Measurements from ENCODE around the gene ZNF804A. TPM values are rescaled to one million over a fixed set of nuclear protein-coding genes. Genes with fewer than 3 reads are reported as not detected.

ZNF804A gene
- total and polyA plus RNA-seq, 2 of the 8 experiments (the other 6 are each of a cell fraction or from before 2014, with no cell fraction given), result 0.02 TPM; not detected in 1

DNA sequence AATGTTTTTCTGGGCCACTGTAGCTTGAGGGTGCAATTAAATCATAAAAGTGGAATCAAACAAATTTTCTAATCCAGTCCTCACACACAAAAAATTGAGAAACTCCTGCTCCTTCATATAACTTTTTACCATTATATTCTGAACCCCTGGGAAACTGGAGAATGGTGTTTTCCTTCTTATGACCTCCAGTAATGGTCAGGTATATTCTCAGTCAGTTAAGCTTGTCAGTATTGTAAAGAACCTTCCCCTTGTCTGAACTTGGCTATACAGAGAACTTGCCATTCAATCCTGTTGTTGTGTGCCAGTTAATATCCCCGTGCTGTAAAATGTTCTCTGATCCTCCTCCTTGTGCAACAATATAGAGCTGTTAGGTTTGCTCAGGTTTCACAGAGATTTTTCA lies 39.5 kb downstream of the ZNF804A start (continued):
- TF ChIP-seq, protein P1, sequence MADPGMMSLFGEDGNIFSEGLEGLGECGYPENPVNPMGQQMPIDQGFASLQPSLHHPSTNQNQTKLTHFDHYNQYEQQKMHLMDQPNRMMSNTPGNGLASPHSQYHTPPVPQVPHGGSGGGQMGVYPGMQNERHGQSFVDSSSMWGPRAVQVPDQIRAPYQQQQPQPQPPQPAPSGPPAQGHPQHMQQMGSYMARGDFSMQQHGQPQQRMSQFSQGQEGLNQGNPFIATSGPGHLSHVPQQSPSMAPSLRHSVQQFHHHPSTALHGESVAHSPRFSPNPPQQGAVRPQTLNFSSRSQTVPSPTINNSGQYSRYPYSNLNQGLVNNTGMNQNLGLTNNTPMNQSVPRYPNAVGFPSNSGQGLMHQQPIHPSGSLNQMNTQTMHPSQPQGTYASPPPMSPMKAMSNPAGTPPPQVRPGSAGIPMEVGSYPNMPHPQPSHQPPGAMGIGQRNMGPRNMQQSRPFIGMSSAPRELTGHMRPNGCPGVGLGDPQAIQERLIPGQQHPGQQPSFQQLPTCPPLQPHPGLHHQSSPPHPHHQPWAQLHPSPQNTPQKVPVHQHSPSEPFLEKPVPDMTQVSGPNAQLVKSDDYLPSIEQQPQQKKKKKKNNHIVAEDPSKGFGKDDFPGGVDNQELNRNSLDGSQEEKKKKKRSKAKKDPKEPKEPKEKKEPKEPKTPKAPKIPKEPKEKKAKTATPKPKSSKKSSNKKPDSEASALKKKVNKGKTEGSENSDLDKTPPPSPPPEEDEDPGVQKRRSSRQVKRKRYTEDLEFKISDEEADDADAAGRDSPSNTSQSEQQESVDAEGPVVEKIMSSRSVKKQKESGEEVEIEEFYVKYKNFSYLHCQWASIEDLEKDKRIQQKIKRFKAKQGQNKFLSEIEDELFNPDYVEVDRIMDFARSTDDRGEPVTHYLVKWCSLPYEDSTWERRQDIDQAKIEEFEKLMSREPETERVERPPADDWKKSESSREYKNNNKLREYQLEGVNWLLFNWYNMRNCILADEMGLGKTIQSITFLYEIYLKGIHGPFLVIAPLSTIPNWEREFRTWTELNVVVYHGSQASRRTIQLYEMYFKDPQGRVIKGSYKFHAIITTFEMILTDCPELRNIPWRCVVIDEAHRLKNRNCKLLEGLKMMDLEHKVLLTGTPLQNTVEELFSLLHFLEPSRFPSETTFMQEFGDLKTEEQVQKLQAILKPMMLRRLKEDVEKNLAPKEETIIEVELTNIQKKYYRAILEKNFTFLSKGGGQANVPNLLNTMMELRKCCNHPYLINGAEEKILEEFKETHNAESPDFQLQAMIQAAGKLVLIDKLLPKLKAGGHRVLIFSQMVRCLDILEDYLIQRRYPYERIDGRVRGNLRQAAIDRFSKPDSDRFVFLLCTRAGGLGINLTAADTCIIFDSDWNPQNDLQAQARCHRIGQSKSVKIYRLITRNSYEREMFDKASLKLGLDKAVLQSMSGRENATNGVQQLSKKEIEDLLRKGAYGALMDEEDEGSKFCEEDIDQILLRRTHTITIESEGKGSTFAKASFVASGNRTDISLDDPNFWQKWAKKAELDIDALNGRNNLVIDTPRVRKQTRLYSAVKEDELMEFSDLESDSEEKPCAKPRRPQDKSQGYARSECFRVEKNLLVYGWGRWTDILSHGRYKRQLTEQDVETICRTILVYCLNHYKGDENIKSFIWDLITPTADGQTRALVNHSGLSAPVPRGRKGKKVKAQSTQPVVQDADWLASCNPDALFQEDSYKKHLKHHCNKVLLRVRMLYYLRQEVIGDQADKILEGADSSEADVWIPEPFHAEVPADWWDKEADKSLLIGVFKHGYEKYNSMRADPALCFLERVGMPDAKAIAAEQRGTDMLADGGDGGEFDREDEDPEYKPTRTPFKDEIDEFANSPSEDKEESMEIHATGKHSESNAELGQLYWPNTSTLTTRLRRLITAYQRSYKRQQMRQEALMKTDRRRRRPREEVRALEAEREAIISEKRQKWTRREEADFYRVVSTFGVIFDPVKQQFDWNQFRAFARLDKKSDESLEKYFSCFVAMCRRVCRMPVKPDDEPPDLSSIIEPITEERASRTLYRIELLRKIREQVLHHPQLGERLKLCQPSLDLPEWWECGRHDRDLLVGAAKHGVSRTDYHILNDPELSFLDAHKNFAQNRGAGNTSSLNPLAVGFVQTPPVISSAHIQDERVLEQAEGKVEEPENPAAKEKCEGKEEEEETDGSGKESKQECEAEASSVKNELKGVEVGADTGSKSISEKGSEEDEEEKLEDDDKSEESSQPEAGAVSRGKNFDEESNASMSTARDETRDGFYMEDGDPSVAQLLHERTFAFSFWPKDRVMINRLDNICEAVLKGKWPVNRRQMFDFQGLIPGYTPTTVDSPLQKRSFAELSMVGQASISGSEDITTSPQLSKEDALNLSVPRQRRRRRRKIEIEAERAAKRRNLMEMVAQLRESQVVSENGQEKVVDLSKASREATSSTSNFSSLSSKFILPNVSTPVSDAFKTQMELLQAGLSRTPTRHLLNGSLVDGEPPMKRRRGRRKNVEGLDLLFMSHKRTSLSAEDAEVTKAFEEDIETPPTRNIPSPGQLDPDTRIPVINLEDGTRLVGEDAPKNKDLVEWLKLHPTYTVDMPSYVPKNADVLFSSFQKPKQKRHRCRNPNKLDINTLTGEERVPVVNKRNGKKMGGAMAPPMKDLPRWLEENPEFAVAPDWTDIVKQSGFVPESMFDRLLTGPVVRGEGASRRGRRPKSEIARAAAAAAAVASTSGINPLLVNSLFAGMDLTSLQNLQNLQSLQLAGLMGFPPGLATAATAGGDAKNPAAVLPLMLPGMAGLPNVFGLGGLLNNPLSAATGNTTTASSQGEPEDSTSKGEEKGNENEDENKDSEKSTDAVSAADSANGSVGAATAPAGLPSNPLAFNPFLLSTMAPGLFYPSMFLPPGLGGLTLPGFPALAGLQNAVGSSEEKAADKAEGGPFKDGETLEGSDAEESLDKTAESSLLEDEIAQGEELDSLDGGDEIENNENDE (IDR thresholded peaks at IDR 0.05; ENCODE audit: insufficient replicate concordance, low read length), result no peak
- TF ChIP-seq CBX5 (IDR thresholded peaks at IDR 0.05; ENCODE audit: low read depth, low read length) (no peak), TBP (IDR thresholded peaks at IDR 0.05; ENCODE audit: low read depth, low read length) (no peak), MAFK (IDR thresholded peaks at IDR 0.05; ENCODE audit: low read depth, low read length) (no peak), JUN (IDR thresholded peaks at IDR 0.05; ENCODE audit: low read depth, low read length) (no peak), HDAC2 (IDR thresholded peaks at IDR 0.05; ENCODE audit: borderline replicate concordance in 1 of 2, low read depth in 2 of 2, low read length in 2 of 2) (no peak), CHD2 (IDR thresholded peaks at IDR 0.05; ENCODE audit: low read length) (no peak), GTF2F1 (IDR thresholded peaks at IDR 0.05; ENCODE audit: borderline replicate concordance, low read depth, low read length) (no peak), KDM5A (IDR thresholded peaks at IDR 0.05; ENCODE audit: low read length) (no peak), CBX8 (IDR thresholded peaks at IDR 0.05; ENCODE audit: borderline replicate concordance, low read depth, low read length) (no peak), PHF8 (conservative IDR thresholded peaks at IDR 0.05; ENCODE audit: low read depth, low read length) (no peak), POLR2A (IDR thresholded peaks at IDR 0.05; ENCODE audit: control extremely low read depth in 1 of 2, low read depth in 2 of 2, low read length in 2 of 2) (no peak)

Data from H1 (cell line).